ENCODE data around the gene RPEL1.
"Not testable (repeated sequence)": the region's sequence is repeated elsewhere in the genome, so short reads cannot be mapped to it uniquely, and the experiment has no call there.

The RPEL1 gene

DNA sequence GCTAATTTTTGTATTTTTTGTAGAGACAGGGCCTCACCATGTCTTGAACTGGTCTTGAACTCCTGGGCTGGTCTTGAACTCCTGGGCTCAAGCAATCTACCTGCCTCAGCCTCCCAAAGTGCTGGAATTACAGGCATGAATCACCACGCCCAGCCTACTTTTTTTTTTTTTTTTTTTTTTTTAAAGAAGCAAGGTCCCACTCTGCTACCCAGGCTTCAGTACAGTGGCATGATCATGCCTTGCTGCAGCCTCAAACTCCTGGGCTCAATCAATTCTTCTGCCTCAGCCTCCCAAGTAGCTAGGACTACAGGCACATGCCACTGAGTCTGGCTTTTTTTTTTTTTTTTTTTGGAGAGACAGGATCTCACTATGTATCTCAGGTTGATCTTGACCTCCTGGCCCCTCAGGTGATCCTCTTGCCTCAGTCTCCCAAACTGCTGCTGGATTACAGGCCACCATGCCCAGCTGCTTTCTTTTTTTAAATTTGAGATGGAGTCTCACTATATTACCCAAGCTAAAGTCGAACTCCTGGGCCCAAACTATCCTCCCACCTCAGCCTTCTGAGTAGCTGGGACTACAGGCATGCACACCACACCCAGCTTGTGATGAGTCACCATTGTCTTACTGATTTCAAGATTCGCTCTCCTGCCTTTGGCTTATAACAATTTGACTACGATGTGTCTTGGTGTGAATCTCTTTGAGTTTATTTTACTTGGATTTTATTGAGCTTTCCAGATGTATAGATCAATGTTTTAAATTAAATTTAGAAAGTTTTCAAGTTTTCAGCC lies 9.0 kb downstream of the RPEL1 start:
- DNase-seq (ENCODE audit: low read depth) = no peak
- TF ChIP-seq, protein P1, sequence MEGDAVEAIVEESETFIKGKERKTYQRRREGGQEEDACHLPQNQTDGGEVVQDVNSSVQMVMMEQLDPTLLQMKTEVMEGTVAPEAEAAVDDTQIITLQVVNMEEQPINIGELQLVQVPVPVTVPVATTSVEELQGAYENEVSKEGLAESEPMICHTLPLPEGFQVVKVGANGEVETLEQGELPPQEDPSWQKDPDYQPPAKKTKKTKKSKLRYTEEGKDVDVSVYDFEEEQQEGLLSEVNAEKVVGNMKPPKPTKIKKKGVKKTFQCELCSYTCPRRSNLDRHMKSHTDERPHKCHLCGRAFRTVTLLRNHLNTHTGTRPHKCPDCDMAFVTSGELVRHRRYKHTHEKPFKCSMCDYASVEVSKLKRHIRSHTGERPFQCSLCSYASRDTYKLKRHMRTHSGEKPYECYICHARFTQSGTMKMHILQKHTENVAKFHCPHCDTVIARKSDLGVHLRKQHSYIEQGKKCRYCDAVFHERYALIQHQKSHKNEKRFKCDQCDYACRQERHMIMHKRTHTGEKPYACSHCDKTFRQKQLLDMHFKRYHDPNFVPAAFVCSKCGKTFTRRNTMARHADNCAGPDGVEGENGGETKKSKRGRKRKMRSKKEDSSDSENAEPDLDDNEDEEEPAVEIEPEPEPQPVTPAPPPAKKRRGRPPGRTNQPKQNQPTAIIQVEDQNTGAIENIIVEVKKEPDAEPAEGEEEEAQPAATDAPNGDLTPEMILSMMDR (IDR thresholded peaks at IDR 0.05; ENCODE audit: low read depth, low read length, missing control alignments) = no peak
- in situ Hi-C loops (cut with HindIII; ENCODE audit: low sequenced_read_pairs) = no loop called here
- no peak overlapping the region for H3K4me3 ChIP-seq (ENCODE audit: low read depth, low read length)

DNA sequence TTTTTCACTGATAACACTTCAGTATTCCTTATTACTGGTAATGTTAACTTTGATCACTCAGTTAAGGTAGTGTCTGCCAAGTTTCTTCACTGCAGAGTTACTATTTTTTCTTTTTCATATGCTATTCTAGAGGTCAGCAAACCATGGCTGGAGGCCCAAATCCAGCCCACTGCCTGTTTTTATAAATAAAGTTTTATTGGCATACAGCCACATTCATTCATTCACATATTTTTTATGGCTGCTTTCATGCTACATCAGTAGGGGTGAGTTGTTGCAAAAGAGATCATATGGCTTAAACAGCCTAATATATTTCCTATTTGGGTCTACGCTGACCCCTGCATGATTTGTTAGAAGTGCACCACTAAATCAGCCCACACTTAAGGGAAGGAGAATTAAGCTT lies 10.9 kb downstream of the RPEL1 start:
- in situ Hi-C loops (cut with HindIII; ENCODE audit: low sequenced_read_pairs) = no loop called here
- no peak for DNase-seq (ENCODE audit: low read depth)

DNA sequence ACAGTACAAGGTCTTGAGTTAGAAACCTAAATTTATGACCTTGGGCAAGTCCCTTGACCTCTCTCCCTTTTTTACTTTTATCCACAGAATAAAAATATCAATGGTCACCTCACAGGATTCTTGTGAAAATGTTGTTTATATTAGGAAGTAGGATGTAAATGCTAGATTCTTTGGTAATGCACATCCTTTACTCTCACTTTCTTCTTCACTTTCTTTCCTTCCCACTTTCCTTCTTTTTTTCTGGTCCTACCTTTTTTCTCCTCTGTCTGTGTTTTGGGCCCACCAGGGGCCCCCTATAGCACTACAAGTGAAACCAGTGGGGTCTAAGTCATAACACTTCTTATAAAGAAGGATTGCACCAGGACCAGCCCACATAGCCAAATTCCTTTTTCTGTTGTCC lies 12.1 kb downstream of the RPEL1 start:
- no peak for DNase-seq (ENCODE audit: low read depth)
- in situ Hi-C loops (cut with HindIII; ENCODE audit: low sequenced_read_pairs) = no loop called here
- TF ChIP-seq, protein P1 (IDR thresholded peaks at IDR 0.05; ENCODE audit: low read depth, low read length, missing control alignments) = no peak
- no peak overlapping the region for H3K4me3 ChIP-seq (ENCODE audit: low read depth, low read length)

More for the DNA sequence above, 10.9 kb downstream of the RPEL1 start:
- no peak overlapping the region for H3K4me3 ChIP-seq (ENCODE audit: low read depth, low read length)
- TF ChIP-seq, protein P1 (IDR thresholded peaks at IDR 0.05; ENCODE audit: low read depth, low read length, missing control alignments) = no peak

DNA sequence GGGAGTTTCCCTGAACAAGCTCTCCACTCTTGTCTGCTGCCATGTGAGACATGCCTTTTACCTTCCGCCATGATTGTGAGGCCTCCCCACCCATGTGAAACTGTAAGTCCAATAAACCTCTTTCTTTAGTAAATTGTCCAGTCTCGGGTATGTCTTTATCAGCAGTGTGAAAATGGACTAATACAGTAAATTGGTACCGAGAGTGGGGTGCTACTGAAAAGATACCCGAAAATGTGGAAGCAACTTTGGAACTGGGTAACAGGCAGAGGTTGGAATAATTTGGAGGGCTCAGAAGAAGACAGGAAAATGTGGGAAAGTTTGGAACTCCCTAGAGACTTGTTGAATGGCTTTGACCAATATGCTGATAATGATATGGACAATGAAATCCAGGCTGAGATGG lies 13.2 kb downstream of the RPEL1 start:
- H3K4me3 ChIP-seq (ENCODE audit: low read depth, low read length); in situ Hi-C loops (cut with HindIII; ENCODE audit: low sequenced_read_pairs); DNase-seq (ENCODE audit: low read depth): not testable (repeated sequence)

DNA sequence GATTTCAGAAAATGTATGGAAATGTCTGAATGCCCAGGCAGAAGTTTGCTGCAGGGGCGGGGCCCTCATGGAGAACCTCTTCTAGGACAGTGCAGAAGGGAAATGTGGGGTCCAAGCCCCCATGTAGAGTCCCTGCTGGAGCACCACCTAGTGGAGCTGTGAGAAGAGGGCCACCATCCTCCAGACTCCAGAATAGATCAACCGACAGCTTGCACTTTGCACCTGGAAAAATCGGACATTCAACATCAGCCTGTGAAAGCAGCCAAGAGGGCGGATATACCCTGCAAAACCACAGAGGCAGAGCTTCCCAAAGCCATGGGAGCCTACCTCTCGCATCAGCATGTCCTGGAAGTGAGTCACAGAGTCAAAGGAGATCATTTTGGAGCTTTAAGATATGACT lies 14.3 kb downstream of the RPEL1 start:
- H3K4me3 ChIP-seq (ENCODE audit: low read depth, low read length) = no peak overlapping the region
- DNase-seq (ENCODE audit: low read depth) = no peak
- in situ Hi-C loops (cut with HindIII; ENCODE audit: low sequenced_read_pairs) = no loop called here
- TF ChIP-seq, protein P1 (IDR thresholded peaks at IDR 0.05; ENCODE audit: low read depth, low read length, missing control alignments) = no peak

DNA sequence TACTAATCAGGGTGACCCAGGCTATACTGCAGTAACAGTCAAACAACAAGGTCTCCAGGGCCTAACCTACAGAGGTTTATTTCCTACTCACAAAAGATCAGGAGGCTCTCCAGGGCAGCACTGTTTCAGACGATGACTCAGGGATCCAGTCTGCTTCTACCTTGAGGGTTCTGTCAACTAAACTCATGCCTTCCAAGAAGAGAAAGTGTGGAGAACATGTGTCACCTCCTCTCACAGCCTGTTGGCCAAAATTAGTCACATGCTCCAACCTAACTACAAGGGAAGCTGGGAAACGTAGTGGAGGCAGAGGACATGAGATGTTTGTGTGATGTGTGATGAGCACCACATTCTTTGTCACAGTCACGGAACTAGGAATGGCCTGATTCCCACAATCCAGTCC lies 16.5 kb downstream of the RPEL1 start:
- no peak for DNase-seq (ENCODE audit: low read depth)
- in situ Hi-C loops (cut with HindIII; ENCODE audit: low sequenced_read_pairs) = no loop called here
- no peak overlapping the region for H3K4me3 ChIP-seq (ENCODE audit: low read depth, low read length)
- TF ChIP-seq, protein P1 (IDR thresholded peaks at IDR 0.05; ENCODE audit: low read depth, low read length, missing control alignments) = no peak

DNA sequence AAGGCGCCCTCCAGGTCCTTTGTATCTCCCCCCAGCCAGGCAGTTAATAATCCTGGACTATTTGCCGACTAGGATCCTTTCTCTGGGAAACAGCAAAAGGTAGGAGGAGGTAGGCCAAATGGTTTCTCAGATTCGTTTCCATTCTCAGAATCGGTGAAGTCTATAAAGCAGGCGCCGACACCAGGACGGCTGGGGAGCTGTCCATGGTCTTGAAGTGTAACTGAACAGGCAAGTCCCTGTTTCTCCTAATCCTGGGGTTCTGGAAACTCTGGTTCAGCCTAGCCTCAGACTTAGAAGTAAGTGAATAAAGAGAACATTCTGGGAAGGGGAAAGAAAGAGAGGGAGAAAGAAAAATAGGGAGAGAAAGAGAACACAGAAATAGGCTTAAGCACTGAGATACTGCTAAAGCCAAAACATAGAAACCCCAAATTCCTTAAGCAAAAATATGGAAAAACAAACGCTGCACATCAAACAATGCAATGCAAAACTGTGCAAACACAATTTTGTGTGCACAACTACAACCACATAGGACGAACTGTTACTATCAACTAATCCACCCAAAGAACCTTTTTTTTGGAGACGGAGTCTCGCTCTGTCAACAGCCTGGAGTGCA lies 20.1 kb downstream of the RPEL1 start:
- H3K4me3 ChIP-seq (ENCODE audit: low read depth, low read length) = no peak overlapping the region
- in situ Hi-C loops (cut with HindIII; ENCODE audit: low sequenced_read_pairs) = no loop called here
- TF ChIP-seq, protein P1 (IDR thresholded peaks at IDR 0.05; ENCODE audit: low read depth, low read length, missing control alignments) = no peak
- peak; percentile 77 for DNase-seq (ENCODE audit: low read depth)
